22Rv1 (cell line): Measurements from ENCODE around the gene EPM2A.
A peak's percentile ranks its signal among the peaks of the same experiment; 100 is the strongest.
"Not testable (repeated sequence)": the region's sequence is repeated elsewhere in the genome, so short reads cannot be mapped to it uniquely, and the experiment has no call there.

ENCODE experiments used
- H3K27ac ChIP-seq: fragments of 450-650 bp; 2 replicates; pipeline ENCODE4 v1.5.1; 2017
- CTCF ChIP-seq: fragments of 450-650 bp; IDR thresholded peaks from 2 replicates; pipeline ENCODE4 v1.5.1; 2017; ENCODE audit warnings: mild to moderate bottlenecking
- ZFX ChIP-seq: fragments of 450-650 bp; IDR thresholded peaks from 2 replicates; pipeline ENCODE4 v1.6.1; 2017; ENCODE audit warnings: antibody characterized with exemption, borderline replicate concordance

The EPM2A gene

GRCh38 chr6:145743332-145743731 is 8.0 kb upstream of the EPM2A start:
- H3K27ac ChIP-seq, result no peak overlapping the region
- TF ChIP-seq CTCF (no peak), ZFX (no peak)

DNA sequence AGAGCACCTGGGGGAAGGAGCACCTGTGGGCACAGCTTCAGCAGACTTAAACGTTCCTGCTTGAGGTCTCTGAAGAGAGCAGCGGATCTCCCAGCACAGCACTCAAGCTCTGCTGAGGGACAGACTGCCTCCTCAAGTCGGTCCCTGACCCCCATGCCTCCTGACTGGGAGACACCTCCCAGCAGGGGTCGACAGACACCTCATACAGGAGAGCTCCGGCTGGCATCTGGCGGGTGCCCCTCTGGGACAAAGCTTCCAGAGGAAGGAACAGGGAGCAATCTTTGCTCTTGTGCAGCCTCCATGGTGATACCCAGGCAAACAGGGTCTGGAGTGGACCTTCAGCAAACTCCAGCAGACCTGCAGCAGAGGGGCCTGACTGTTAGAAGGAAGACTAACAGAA is 7.2 kb upstream of the EPM2A start:
- H3K27ac ChIP-seq, result not testable (repeated sequence)

- H3K27ac ChIP-seq, result not testable (repeated sequence)
Measured at GRCh38 chr6:145739685-145740084, 4.4 kb upstream of the EPM2A start.

- no peak overlapping the region for H3K27ac ChIP-seq
- TF ChIP-seq ZFX (no peak), CTCF (no peak)
Measured at GRCh38 chr6:145738265-145738664, 2.9 kb upstream of the EPM2A start.

DNA sequence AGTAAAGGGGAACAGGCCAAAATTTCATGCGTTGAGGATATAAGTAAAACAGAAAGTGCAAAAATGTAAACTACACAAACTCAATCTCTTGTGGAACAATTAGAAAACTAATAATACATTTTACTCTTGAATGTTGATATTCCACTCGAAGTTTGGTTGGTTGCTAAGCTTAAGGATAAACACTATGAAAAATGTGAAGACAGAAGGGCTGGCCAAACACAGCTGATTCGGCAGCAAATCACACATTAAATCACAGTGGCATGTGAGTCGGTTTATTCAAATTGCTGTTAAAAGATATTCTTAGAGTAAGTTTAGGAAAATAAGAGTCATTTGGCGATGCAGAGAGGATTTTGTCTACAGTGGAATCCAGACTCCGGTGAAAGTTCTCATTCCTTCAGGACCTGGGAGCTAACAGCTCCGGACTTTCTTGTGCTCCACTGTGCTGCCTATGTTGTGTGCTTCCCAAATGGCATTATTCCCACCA is 1.4 kb upstream of the EPM2A start:
- TF ChIP-seq CTCF, result no peak
- no peak for TF ChIP-seq ZFX
- no peak overlapping the region for H3K27ac ChIP-seq

DNA sequence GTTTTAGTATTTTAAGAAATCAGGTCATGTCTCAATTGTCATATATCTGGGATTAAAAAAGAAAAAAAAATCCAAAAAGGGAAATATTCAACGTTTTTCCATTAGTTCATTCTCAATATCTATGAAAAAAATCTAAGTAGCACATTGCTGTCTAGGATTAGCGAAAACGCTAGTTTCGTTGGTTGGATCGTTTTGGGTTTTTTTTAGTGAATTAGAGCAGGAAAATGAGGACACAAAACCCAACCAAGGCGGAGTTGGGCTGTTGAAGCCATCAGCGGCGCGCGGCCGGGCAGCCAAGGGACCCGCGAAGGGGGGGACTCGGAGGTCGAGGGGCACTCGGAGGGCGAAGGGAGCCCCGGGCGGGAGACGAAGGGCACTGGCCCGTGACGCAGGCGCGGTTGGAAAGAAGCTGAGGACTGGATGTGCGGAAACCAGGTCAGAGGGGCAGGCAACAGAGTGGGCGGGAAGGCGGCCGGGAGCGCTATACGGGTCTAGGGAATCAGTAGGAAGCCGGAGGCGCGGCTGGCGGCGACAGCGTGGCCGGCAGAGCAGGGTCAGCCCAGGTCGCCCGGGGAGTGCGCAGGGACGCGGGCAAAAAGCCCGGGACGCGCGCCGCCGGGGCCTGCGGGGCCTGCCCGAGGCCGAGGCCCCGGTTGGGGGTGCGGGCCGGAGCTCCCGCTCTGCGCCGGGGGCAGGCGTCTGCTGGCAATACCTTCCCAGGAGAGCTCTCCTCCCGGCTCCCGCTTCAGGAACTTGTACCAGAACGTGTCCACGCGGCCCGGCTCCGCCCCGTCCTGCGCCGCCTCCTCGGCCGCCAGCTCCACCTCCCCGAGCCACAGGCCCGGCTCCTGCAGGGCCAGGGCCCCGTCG is 599 bp downstream of the EPM2A start:
- peak overlapping the region; percentile 91 for H3K27ac ChIP-seq
- TF ChIP-seq CTCF (no peak), ZFX (no peak)

DNA sequence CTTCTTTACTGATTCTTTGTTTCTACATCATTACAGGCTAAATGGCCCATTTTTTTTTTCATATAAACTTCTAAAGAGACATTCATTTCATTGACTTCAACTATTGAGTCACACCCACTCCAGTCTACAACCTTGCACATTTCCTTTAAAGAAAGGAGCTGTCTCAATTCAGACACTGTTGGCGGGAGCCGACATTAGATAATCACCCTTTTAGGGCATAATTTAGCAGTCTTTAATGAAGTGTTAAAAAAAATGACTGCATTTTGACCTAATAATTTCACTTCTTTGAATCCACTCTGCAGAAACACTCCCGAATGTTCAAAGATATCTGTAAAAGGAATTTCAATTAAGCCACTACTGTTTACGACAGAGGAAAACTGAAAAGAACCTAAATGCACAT is 1.5 kb downstream of the EPM2A start:
- no peak overlapping the region for H3K27ac ChIP-seq
- TF ChIP-seq CTCF, result no peak
- no peak for TF ChIP-seq ZFX

DNA sequence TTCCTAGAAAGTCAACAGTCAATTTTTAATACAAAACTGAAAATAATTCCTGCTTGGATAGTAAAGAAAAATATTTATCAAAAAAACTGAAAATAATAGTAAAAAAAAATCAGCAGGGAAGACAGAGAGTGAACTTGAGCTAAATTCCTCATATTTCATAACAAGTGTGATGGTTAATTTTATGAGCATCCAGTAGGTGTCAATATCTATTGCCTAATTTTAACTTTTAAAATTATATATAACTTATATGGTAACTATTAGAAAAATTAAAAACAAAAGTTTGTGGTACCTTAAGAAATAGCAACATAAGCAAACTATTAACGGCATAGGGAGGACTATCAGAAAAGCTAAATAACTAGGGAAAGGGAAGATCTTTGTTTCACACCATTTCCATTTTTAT is 2.1 kb downstream of the EPM2A start:
- no peak overlapping the region for H3K27ac ChIP-seq
- TF ChIP-seq ZFX (no peak), CTCF (peak; percentile 14)
